SKM-1 treated with dmso at 0.1 percent for 144 hours (cell line): ENCODE data around the gene PDE11A.
"Not testable (repeated sequence)": the region's sequence is repeated elsewhere in the genome, so short reads cannot be mapped to it uniquely, and the experiment has no call there.

Source experiments
- DNase-seq: peaks from one replicate; lab custom pipeline; 2025; ENCODE audit not compliant: unreplicated experiment; lab: John Stamatoyannopoulos, UW

PDE11A gene

DNA sequence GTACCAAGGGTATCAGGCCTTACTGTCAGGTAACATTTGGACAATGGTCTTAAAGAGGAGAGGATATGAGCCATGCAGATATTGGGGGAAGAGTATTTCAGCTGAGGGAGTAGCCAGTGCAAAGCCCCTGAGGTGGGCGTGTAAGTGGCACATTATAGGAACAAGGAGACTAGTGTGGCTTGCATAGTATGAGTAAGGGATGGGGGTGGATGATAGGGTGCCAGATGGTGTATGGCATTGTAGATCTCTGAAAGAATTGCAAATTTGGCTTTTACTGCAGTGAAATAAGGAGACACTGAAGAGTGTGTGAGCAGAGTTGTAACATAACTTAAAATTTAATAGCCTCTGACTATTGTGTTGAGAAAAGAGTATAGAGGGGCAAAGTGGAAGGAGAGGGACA, 244.0 kb downstream of the PDE11A start:
- no peak for DNase-seq

DNA sequence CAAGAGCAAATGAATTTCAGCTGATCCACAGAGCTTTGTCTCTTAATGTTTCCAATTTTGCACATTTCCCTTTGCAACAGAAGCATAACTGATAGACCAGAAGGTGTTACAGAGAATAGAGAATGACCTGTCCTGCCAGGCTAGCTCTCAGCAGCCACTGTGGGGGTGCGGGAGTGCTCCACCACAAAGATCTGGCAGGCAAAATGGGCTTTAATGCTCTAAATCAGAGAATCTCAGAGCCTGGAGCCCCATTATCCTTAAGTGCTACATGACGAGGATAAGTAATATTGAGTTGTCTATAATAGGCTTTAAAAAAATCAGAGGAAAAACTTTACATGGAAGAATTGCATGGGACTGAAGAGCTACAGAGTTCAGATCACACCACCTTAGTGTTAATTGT, 245.7 kb downstream of the PDE11A start:
- no peak for DNase-seq

- no peak for DNase-seq
Measured at GRCh38 chr2:177822941-177823340, 249.6 kb downstream of the PDE11A start.

- no peak for DNase-seq
Measured at GRCh38 chr2:177818412-177818811, 254.2 kb downstream of the PDE11A start.

- DNase-seq: no peak
Measured at GRCh38 chr2:177817300-177817699, 255.3 kb downstream of the PDE11A start.

GRCh38 chr2:177816766-177817165, 255.8 kb downstream of the PDE11A start:
- no peak for DNase-seq

- DNase-seq: no peak
Measured at GRCh38 chr2:177812713-177813396, 259.7 kb downstream of the PDE11A start.

- DNase-seq: peak; percentile 25
Measured at GRCh38 chr2:177810906-177811305, 261.7 kb downstream of the PDE11A start.

GRCh38 chr2:177808984-177809809, 263.4 kb downstream of the PDE11A start:
- no peak for DNase-seq

- DNase-seq: no peak
Measured at GRCh38 chr2:177806025-177806424, 266.6 kb downstream of the PDE11A start.

- peak; percentile 38 for DNase-seq
Measured at GRCh38 chr2:177799531-177799930, 273.0 kb downstream of the PDE11A start.

- DNase-seq: no peak
Measured at GRCh38 chr2:177797808-177798207, 274.8 kb downstream of the PDE11A start.

- DNase-seq: no peak
Measured at GRCh38 chr2:177796654-177797415, 275.7 kb downstream of the PDE11A start.

GRCh38 chr2:177796011-177796410, 276.6 kb downstream of the PDE11A start:
- no peak for DNase-seq

DNA sequence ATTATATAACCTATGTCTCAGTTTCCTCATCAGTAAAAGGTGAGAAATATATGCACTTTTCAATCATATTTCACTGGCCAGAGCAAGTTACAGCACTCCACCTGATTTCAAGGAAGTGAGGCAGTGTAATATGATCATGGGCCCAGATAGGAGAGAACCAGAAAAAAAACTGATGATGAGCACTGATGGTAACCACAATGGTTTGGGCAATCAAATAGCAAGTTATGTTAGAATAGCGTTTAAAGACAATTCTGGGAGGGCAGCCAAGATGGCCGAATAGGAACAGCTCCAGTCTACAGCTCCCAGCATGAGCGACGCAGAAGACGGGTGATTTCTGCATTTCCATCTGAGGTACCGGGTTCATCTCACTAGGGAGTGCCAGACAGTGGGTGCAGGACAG, 287.4 kb downstream of the PDE11A start:
- not testable (repeated sequence) for DNase-seq

DNA sequence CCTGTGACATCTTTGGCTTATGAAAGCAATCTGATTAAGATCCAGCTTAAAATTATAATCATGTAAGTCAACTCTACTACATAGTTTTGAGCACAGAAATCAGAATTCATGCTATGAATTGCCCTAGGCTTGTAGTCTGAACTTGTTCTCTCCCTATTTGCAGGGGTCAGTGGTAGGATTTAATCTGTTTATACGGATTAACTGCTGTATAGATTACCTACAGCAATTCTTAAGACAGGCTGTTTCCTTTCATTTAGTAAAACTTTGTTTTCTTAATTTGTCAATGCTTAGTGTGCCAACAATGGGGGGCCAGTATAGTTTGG, 287.9 kb downstream of the PDE11A start:
- DNase-seq: no peak

DNA sequence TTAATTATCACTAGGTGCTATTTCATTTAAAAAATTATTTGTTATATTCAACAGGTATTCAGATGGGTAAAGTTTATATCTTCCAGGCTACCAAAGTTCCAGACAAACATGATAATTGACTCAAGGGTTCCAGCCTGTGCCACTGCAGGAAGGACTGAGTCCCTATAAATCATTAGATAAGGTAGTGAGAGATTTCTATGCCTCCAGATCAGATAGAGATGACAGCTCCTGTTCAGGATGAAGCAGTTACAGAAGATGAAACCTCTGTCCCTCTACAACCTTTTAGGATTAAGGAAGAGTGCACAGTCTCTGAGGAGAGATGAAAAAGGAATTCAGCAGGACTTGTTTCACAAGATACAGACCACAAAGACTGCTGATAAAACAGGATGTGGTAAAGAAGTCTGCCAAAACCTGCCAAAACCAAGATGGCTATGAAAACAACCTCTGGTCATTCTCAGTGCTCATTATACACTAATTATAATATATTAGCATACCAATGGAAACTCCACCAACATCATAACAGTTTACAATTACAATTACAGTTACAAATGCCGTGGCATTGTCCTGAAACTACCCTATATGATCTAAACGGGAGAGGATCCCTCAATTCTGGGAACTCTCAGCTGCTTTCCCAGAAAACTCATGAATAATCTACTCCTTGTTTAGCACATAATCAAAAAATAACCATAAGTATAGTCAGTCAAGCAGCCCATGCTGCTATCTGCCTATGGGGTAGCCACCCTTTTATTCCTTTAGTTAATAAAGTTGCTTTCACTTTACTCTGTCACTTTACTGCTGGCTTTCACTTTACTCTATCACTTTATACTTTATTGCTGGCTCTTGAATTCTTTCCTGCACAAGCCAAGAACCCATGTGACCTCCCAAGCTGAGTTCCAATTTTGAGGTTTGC, 288.5 kb downstream of the PDE11A start:
- peak; percentile 67 for DNase-seq

- no peak for DNase-seq
Measured at GRCh38 chr2:177783091-177783490, 289.5 kb downstream of the PDE11A start.

- no peak for DNase-seq
Measured at GRCh38 chr2:177782613-177783012, 290.0 kb downstream of the PDE11A start.

DNA sequence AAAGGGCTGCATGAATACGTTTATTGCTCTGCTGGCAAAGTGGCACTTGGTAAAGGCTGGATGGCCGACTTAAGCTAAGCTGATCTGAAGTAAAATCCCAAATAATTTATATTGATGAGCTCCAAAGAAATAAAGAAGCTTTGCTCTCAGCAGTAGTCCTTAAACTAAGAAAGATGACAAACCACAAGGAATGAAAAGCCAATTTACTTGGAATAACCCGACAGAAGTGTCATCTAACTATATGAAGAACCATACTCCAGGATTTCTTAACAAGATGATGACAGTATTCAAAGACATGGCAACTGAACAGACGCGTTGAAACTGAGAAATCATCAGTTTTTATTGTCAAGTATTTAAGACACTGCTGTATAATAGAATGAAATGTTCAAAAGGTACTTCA, 294.1 kb downstream of the PDE11A start:
- no peak for DNase-seq

- DNase-seq: peak; percentile 53
Measured at GRCh38 chr2:177772529-177772928, 300.0 kb downstream of the PDE11A start.
